GM12872 (cell line): ENCODE results near the gene PHF12.

Source experiments
- TF ChIP-seq, protein P1 (sequence below): IDR thresholded peaks from 3 replicates; pipeline ENCODE4 v1.5.1; 2011; ENCODE audit warnings: low read depth, mild to moderate bottlenecking, low read length, moderate library complexity; ENCODE audit not compliant: insufficient read depth

PHF12 gene

DNA sequence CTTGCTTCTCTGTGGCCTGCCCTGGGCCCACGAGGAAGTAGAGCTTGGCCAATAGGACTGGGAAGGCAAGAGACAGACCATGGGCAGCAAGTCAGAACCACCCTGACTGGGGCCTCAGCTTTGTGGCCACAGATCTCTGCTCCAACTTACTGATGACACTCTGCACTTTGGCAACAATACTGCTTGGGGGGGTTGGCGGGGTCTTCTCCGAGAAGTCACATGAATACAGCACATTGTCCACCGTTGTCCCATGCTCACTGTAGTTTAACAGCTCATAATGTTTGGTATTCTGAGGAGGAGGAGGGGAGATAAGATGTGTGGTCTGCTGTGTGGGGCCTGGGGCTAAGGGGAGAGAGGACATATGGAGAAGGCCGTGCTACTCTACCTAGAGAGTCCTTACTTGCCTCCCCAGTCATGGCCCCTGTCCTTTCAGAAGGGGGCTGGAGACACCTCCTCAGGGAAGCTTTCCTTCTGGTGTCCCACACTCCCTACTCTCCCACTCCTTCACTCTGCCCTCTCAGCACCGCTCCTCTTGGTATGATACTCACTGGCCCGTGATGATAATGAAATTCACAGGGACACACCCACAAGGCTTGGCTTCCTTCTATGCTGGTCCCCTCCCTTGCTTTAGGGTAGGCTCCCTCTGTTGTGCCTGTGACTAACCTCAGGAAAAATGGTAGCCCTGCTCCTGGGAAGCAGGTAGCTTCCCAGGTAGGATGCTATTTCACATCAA is 44.4 kb downstream of the PHF12 start:
- TF ChIP-seq, protein P1, sequence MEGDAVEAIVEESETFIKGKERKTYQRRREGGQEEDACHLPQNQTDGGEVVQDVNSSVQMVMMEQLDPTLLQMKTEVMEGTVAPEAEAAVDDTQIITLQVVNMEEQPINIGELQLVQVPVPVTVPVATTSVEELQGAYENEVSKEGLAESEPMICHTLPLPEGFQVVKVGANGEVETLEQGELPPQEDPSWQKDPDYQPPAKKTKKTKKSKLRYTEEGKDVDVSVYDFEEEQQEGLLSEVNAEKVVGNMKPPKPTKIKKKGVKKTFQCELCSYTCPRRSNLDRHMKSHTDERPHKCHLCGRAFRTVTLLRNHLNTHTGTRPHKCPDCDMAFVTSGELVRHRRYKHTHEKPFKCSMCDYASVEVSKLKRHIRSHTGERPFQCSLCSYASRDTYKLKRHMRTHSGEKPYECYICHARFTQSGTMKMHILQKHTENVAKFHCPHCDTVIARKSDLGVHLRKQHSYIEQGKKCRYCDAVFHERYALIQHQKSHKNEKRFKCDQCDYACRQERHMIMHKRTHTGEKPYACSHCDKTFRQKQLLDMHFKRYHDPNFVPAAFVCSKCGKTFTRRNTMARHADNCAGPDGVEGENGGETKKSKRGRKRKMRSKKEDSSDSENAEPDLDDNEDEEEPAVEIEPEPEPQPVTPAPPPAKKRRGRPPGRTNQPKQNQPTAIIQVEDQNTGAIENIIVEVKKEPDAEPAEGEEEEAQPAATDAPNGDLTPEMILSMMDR = no peak

DNA sequence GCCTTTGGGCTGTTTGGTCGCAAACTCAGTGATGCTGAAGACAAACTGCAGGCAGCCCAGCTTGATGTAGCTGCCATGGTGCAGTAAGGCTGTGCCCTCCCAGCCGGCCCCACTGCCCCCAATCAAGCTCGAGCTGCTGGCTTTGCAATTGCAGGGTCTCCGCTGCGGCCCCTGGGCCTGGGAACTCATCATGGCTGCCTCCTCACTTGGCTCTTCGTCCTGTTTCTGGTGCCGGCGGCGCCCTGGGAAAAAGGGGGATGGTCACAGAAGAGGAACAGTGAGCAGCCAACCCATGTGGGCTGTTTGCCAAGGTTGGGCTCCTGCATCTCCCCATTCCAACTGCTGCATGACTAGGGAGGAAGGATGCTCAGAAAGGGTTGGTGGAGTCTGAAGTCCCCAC is 45.0 kb downstream of the PHF12 start:
- TF ChIP-seq, protein P1 = no peak

DNA sequence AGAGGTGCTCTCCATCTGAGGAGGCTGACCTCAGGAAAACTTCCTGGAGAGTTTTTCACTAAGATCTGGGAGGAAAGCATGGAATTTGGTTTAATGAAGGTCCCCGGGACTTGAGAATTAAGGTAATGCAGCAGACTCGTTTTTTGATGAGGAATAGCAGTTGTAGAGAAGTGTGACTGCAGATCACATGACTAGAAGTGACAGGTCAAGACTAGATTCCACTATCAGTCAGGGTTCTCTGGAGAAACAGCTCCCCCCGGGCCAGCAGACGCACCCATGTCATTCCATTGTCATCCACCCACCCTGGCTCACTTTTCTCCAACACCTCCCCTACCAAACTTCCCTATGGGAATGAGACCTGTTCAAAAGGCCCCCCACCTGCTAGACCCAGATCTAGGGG is 46.5 kb downstream of the PHF12 start:
- TF ChIP-seq, protein P1 = no peak

DNA sequence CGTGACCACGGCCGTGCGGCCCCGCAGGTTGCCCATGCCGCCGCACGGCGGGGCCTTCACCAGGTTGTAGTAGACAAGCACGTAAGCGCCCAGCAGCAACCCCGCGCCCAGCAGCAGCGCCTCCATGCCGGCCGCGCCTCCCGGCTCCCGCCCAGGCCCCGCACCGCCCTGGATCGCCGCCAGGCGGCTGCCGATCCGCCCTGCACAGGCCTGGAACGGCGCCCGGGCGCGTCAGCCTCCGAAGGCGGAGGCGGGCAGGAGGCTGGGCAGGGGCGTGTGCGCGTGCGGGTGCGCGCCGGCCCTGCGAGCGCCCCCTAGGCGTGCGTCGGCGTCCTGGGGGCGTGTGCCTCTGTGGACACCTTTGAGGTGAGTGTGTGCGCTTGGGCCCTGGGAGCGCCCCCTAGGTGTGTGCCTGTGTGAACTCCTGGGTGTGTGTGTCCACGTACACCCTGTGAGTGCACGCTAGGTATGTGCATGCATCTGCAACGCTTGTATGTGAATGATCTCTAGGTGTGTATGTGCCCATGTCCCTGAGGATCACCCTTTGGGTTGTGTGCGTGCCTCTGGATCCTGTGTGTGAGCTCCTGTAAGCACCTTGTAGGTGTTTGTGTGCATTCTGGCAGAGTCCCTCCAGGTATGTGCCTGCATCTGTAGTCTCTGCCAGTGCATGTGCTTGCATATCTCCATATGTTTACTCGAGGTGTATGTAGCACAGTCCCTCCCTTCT is 48.3 kb downstream of the PHF12 start, which contains the start of gene DHRS13:
DHRS13 (minus strand) TSS at position 261 of the 727 bp plus-strand sequence; CDS start at position 126, 135 bp downstream.
- TF ChIP-seq, protein P1 = peak; percentile 95

DNA sequence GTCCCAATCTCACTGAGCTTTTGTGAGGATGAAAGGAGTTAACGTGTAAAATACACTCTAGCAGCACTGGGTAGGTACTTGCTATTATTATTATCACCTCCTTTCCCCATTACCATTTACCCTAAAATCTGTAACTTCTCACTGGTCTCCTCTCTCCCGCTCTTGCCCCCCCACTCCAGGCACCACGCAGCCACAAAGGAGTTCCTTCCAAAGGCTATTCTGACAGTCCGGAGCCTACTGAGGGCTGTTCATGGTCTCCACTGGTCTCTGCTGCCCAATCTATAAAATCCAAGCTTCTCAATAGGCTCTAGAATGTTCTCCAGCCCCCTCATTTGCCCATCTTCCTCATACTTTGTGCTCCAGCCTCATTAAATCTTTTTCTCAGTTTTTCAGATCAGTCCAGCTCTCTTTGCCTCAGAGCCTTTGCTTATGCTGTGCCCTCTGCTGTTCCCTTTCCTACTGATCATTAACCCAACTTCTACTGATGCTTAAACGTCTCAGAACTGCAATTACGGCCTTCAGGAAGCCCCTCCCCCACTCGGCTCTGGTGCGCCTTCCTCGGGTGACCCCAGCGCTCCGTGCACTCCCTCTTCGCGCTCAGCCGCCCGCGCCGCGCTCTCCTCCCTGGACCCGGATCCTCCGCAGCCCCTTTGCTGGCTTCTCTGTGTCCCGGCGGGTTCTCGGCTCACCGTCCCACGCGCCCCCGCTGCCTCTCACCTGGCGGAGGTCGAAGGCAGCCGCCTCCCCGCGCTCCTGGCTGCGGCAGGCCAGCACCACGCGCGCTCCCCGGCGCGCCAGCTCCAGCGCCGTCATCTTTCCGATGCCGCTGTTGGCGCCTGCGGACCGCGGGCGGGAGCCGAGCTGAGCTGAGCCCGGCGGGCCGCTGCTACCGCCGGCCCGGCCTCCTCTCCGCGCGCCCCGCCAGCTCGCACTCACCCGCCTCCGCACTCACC is 49.2 kb downstream of the PHF12 start:
- TF ChIP-seq, protein P1 = no peak

DNA sequence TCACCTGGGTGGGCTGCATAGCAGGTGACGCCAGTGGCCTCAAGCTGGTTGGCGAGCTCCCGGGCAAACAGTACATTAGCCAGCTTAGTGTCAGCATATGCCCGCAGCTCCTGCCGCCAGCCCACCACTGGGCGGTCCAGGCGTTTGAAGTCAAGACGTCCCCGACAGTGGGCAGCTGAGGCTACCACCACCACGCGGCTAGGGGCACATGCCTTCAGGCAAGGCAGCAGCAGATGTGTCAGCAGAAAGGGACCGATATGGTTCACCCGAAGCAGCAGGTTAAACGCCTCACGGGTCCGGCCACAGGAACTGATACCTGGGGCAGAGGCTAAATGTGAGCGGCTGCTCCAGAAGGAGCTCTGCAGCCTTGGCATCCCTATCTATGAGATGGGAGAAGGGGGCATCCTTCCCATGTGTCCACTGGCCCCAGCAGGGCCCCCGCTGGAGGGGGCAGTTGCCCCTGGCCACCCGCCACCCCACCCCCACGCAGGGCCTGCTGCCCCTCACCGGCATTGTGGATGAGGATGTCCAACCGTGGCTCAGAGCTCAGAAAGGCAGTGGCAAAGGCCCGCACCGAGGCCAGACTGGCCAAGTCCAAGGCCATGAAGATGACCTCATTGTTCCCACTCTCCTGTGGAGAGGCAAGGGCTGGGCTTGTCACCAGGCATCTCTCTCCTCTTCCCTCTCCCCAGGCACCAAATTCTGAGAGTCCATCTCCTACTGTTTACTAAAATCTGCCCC is 50.2 kb downstream of the PHF12 start:
- TF ChIP-seq, protein P1 = no peak
